Cortex of kidney (tissue), 1 donor: ENCODE results near the gene PRRT1B.

Source experiments
- DNase-seq: peaks from one replicate; lab custom pipeline; 2025; lab: John Stamatoyannopoulos, UW

Gene PRRT1B

DNA sequence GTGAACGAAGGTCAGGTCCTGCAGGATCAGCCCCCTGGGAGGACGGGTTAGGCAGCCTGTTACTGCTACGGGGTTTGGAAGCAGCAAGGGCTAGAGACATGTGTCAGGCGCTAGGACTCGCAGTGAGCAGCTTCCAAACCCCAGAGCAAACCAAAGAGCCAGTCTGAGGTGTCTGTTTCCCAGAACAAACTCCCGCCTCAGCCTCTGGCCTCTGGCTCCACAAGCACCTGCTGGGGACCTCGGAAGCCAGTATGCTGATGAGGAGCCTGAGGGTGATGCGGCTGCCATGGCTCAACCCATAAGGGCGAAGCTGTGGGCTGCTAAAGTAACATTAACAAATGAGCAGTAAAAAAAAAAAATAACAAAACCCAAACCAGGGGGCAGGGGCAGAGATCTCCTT is 35.0 kb downstream of the PRRT1B start:
- no peak for DNase-seq

GRCh38 chr9:131582056-131582455 is 36.7 kb downstream of the PRRT1B start:
- no peak for DNase-seq

DNA sequence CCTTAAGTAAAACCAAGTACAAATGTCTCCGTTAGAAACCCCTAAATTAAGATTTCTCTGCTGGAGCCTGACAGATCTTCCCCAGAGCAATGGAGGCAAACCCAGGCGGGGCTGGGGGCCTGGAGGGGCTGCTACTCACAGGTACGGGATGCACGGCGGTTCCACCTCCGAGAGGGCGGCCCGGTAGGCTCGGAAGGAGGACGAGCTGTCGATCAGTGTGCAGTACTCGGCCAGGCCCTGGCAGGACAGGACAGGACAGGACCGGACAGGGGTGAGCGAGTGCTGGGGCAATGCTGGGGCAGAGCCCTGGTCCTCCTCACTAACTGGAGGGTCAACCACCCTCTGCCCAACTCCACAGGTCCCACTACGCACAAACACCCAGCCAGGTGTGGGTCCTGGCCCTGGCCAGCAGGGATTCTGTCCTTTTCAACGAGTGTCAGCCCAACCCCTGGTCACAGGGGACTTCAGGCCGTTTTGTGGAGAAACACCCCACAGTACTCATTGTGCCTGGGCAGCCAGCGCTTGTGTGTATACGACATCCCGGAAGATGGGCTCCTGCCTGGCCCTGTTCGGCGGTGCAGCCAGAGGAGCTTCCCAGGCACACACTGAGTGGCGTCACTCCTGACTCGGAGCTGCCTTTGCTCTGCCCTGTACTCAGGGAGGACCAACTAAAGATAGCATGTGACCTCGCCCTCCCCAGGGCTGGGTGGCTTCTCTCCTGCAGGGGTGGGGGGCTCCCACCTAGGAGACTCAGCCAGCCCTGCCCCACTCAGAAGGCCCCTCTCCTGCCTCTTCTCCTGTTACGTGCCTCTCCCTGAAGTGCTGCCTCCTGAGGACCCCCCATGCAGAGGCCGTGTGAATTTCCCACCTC is 37.4 kb downstream of the PRRT1B start:
- no peak for DNase-seq

DNA sequence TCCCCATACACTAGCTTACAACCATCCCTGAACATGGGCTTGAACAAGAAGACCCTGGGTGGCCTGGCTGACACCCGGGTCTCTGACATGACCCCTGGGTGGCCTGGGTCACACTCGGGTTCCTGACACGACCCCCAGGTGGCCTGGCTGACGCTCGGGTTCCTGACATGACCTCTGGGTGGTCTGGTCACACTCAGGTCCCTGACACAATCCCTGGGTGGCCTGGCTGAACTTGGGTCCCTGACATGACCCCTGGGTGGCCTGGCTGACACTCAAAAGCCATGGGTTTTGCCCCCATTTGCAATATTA is 38.0 kb downstream of the PRRT1B start:
- no peak for DNase-seq

DNA sequence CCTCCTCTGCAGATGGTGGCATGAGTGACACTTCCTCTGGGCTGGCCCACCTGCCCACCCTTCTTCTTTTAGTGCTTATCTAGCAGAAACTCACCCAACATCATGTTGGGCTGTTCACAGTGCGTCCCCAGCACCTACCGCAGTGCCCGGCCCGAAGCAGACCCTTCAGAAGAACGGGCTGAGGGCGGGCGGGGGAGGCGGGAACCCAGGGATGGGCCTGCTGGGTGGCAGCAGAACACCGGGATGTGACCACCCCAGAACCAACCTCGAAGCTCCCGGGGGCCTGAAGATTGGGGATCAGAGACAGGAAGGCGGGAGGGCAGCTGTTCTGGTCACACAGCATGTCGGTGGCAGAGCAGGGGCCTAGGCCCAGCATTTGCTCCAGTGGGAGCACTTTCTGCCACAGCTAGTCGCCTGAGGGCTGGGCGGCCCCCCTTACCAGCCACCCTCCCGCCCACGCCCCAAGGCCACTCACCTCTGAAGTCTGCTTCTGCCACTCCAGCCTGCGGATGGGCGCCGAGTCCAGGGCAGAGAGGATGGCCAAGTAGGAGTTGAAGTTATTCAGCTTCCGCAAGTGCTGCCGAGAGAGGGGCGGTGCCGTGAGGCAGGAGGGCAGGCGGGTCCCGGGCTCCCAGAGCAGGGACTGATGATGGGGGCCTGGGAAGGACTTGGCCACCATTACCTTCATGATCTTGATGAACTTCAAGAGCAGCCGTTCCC is 38.7 kb downstream of the PRRT1B start:
- no peak for DNase-seq

DNA sequence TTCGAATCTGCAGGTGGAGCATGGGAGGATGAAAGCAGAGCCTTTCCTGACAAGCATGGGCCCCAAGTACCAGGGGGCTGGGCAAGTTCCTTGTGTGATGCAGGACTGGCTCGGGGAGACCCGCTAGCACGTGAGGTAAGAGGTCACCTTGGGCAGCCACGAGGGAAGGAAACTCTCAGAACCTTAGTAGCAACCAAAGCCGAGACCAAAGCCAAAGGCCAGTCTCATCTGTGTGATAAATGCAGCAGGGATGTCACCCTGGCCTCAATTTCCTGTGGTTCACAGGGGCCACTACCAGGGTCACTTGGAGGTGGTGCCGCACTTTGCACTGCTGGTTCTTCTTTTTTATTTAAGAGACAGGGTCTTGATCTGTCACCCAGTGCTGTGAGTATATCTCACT is 39.5 kb downstream of the PRRT1B start:
- no peak for DNase-seq

DNA sequence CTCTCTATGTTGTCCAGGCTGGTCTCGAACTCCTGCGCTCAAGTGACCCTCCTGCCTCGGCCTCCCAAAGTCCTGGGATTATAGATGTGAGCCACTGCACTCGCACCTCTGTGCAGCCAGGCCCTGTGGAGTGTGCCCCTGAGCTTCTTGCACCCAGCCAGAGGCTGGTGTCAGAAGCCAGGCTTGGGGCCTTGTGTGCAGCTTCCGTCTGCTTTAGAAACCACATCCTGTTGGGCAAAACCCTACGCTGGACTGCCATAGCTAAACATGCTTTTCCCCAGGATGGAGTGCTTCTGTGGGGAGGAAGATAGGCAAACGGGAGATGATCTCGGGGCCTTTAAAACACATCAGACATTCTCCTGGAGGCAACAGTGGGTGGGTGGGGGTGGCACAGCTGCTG is 40.1 kb downstream of the PRRT1B start:
- no peak for DNase-seq

- no peak for DNase-seq
Measured at GRCh38 chr9:131587331-131587730, 42.0 kb downstream of the PRRT1B start.

DNA sequence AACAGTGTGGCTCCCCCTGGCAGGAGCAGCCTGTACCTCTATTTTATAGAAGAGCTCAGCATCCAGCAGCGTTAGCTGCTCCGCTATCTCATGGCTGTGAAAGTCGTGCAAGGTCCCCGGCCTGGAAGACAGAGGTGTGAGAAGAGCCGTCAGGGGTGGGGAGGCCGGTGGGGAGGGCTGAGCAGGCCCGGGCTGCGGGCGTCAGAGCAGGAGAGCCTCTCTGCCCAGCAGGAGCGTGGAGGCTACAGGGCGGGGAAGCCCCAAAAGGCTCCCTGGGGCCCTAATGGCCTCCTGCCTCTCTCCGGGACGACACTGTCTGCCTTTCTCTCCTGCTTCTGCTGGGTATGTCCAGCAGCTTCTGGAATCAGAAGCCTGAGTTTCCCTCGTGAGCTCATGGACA is 42.6 kb downstream of the PRRT1B start:
- no peak for DNase-seq

GRCh38 chr9:131588396-131588795 is 43.1 kb downstream of the PRRT1B start:
- DNase-seq: no peak

GRCh38 chr9:131589124-131589711 is 43.9 kb downstream of the PRRT1B start:
- no peak for DNase-seq

DNA sequence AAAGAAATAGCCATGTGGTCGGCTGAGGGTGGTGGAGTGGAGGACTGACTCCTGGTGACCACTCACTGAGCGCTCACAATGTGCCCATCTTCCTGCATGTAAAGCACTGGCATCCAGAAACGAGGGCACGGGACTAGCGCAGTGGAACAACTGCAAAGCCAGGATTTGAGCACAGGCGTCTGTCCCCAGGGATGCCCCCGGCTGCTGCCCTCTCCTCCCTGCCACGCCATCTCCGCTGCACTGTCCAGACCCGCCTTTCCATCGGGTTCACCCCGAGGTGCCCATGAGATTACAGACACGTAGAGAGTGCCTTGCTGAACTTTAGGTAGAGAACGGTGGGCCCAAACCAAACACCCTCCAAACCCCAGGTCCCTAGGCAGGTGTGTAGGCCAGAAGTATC is 44.7 kb downstream of the PRRT1B start:
- DNase-seq: no peak

- no peak for DNase-seq
Measured at GRCh38 chr9:131590449-131590848, 45.1 kb downstream of the PRRT1B start.

DNA sequence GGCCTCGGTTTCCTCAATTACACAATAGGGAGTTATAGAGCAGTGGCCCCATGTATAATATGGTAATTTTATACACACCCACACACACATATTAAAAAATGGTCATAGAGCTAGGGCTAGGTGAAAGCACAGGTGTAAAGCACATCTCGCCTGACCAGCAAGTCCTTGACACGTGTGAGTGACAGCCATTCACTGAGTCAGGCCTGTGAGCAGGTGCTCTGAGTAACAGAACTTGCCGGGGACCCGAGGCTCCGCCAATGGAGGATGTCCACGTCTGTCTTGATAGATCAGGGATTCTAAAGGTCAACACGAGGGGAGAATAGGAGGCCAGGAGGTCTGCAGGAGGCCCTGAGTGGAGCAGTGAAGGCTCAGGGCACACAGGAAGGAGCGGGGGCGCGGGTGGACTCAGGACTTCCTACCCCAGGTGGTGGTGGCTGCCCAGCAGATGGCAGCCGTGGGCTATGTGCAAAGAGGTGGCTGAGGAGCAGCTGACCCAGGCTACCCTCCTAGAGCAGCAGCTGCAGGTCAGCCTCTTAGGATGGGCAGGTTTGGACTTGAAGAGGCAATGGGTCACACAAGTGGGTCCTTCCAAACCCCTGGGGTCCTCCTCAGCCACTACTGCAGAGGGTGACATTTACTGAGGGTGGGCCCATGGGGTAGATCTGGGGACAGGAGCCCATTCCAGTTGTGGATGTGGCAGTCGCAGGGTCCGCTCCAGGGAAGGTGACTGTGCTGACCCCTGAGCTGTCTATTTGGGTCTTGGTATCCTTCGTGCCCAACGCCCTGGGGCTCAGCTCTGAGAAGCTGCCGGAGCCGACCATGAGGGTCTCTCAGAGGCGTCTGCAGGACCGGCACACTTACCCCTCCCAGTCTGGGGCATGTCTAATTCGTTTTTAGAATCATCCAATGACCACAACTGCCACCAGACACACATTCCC is 45.9 kb downstream of the PRRT1B start:
- DNase-seq: no peak

DNA sequence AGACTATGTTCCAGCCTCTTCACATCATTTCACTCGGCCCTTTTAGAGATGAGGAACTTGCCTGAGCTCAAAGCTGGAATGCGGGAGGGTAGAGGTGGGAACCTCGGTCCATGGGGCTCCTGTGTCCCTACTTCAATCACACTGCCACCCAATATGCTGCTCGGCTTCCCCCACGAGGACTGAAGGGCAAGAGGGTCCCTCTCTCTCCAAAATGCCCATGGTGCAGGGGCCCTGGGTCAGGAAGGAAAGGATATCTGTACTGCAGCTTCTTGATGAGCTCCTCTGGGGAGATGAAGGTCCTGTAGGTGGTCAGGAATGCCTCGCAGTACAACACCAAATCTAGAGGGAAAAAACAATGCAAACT is 46.5 kb downstream of the PRRT1B start:
- no peak for DNase-seq

DNA sequence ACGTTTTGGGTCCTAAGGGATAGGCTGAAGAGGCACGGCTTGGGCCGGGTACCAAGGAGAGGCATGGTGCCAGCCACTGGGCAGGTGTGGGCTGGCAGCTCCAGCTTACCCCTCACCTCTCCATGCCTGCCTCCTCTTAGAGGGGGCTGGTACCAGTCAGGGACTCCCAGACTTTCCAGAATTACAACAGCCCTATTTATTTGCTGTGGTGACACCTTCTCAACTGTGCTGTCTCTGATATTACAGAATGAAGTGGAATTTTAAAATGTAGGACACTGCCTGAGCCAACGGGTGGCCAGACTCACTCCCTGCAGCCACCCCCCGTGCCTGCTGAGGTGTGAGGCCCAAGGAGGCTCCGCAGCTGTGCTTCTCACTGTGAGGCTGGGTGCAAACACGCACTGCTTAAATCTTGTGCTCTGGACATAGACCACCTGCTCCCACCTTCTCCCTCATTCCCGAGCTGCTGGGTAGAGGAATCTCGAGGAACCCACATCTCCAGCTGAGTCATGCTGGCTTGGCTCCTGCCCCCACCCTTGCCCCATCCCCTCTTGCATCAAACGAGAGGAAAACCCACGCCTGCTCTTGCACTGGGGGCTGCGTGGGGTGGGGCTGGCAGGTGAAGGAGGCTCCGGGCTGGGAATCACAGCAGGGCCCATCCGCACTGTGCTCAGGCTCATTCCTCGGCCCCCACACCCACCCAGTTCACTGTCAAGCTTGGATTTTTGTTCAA is 47.9 kb downstream of the PRRT1B start:
- DNase-seq: no peak

DNA sequence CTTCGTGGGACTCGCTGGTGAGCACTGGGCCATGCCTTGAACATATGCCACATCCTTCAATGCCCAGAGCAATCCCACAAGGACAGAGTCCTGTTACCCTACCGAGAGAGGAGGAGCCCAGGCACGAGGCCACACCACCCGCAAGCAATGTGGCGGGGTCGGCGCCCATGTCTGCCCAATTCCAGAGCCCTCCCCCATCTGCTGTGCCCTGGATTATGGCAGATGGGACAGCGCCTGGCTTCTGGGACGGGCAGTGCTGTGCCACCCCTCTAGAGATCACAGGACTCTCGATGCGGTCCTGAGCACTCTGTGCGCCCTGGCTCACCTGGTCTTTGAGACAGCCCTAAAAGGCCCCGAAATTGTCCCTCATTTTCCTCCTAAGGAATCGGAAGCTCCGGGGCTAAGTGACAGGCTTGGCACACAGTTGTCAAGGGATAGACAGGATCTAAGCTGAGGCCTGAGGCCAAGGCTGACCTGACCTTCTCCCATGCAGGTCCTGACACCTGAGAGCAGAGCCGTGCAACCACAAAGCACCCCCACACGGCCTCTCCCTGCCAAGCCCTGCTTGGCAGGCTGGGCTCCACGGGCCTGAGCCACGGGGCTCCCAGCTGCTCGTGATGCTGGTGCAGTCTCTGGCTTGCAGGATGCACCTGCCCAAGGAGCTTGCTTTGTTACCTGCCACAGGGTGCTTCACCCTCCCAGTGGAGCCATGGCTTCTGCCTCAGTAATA is 48.8 kb downstream of the PRRT1B start:
- no peak for DNase-seq

- no peak for DNase-seq
Measured at GRCh38 chr9:131594906-131595665, 49.8 kb downstream of the PRRT1B start.

DNA sequence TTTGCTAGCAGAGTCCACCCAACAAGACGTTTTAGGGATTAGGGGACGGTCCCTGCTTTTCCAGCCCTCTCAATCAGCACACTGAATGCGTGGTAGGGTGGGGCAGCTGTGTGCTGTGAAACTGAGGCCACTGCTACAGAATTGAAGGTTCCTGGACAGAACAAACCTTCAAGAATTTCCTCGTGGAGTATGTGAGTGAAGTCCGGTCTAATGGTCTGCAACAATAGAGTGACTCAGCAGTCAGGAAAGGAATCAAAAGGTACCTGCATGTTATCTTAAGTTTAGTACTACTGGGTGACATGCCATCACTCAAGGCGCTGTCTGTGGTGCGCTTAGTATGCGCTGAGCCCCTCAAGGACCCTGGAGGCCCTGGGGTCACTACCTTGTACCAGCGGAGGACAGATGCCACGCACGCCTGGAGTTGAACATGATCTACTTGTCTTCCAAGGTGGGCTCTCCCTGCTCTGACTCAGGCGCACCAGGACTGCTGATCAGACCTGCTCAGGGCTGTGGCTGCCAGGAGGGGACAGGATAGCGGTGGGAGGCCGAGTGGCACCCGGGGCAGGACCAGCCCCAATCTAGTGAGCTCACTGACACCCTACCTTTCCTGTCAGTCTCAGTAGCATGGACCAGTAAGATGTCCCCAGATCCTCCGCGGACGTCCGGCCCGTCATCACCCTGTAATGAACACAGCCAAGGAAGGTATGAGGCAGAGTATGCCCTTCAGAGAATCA is 50.5 kb downstream of the PRRT1B start:
- no peak for DNase-seq

- no peak for DNase-seq
Measured at GRCh38 chr9:131596430-131596743, 51.1 kb downstream of the PRRT1B start.
